Measurements from ENCODE around the gene RCOR1.

The RCOR1 gene

GRCh38 chr14:102711207-102711606 lies 118.8 kb downstream of the RCOR1 start:
- H3K4me1 ChIP-seq (ENCODE audit: control insufficient read depth in 1 of 2, insufficient read depth in 1 of 2, low read depth in 1 of 2, low read length in 1 of 2), result no peaks in the 10 kb centered on the region

GRCh38 chr14:102711946-102712345 lies 119.5 kb downstream of the RCOR1 start:
- no peak overlapping the region for H3K27ac ChIP-seq
- peaks cover 76% of the 10 kb centered on the region for H3K36me3 ChIP-seq
- TF ChIP-seq CTCF (IDR thresholded peaks at IDR 0.05), result no peak
- no peaks in the 10 kb centered on the region for H3K4me1 ChIP-seq (ENCODE audit: control insufficient read depth in 1 of 2, insufficient read depth in 1 of 2, low read depth in 1 of 2, low read length in 1 of 2)
- no peaks in the 10 kb centered on the region for H3K9me3 ChIP-seq
- no peaks in the 10 kb centered on the region for H3K27me3 ChIP-seq
- no peak overlapping the region for H3K4me3 ChIP-seq (ENCODE audit: low read depth in 1 of 2, low read length in 1 of 2)

More at GRCh38 chr14:102711207-102711606, 118.8 kb downstream of the RCOR1 start:
- Histone ChIP-seq H3K27ac (no peak overlapping the region), H3K27me3 (no peaks in the 10 kb centered on the region), H3K9me3 (no peaks in the 10 kb centered on the region), H3K36me3 (peaks cover 71% of the 10 kb centered on the region), H3K4me3 (ENCODE audit: low read depth in 1 of 2, low read length in 1 of 2) (no peak overlapping the region)
- TF ChIP-seq CTCF (IDR thresholded peaks at IDR 0.05), result no peak

- H3K27me3 ChIP-seq, result no peaks in the 10 kb centered on the region
- no peaks in the 10 kb centered on the region for H3K9me3 ChIP-seq
- H3K36me3 ChIP-seq, result peaks cover 86% of the 10 kb centered on the region
- no peak overlapping the region for H3K27ac ChIP-seq
- H3K4me1 ChIP-seq (ENCODE audit: control insufficient read depth in 1 of 2, insufficient read depth in 1 of 2, low read depth in 1 of 2, low read length in 1 of 2), result no peaks in the 10 kb centered on the region
- H3K4me3 ChIP-seq (ENCODE audit: low read depth in 1 of 2, low read length in 1 of 2), result no peak overlapping the region
- no peak for TF ChIP-seq CTCF (IDR thresholded peaks at IDR 0.05)
Observed at GRCh38 chr14:102717276-102717675, 124.8 kb downstream of the RCOR1 start.

GRCh38 chr14:102722646-102723045 lies 130.2 kb downstream of the RCOR1 start:
- H3K27me3 ChIP-seq, result no peaks in the 10 kb centered on the region
- H3K9me3 ChIP-seq, result no peaks in the 10 kb centered on the region
- H3K27ac ChIP-seq, result peak overlapping the region; percentile 14
- no peaks in the 10 kb centered on the region for H3K4me1 ChIP-seq (ENCODE audit: control insufficient read depth in 1 of 2, insufficient read depth in 1 of 2, low read depth in 1 of 2, low read length in 1 of 2)
- H3K36me3 ChIP-seq, result peaks cover 100% of the 10 kb centered on the region
- no peak for TF ChIP-seq CTCF (IDR thresholded peaks at IDR 0.05)
- no peak overlapping the region for H3K4me3 ChIP-seq (ENCODE audit: low read depth in 1 of 2, low read length in 1 of 2)

GRCh38 chr14:102723650-102724049 lies 131.2 kb downstream of the RCOR1 start:
- no peaks in the 10 kb centered on the region for H3K9me3 ChIP-seq
- H3K36me3 ChIP-seq, result peaks cover 100% of the 10 kb centered on the region
- no peak for TF ChIP-seq CTCF (IDR thresholded peaks at IDR 0.05)
- H3K4me3 ChIP-seq (ENCODE audit: low read depth in 1 of 2, low read length in 1 of 2), result no peak overlapping the region
- H3K27ac ChIP-seq, result no peak overlapping the region
- no peaks in the 10 kb centered on the region for H3K27me3 ChIP-seq
- no peaks in the 10 kb centered on the region for H3K4me1 ChIP-seq (ENCODE audit: control insufficient read depth in 1 of 2, insufficient read depth in 1 of 2, low read depth in 1 of 2, low read length in 1 of 2)

Measured in neutrophil (primary cell).